Endothelial cell (in vitro differentiated cells): Measurements from ENCODE around the gene ZRANB1. TPM values are rescaled to one million over a fixed set of nuclear protein-coding genes. Genes with fewer than 3 reads are reported as not detected.

Experiments used
- DNase-seq: peaks from one replicate; pipeline ENCODE4 v3.0.0; 2021; ENCODE audit warnings: low spot score
- H3K27ac Mint-ChIP-seq: one replicate; pipeline ENCODE4 v1.8.0; 2021; ENCODE audit warnings: mixed read lengths, inconsistent platforms; ENCODE audit not compliant: unreplicated experiment
- H3K27me3 Mint-ChIP-seq: one replicate; pipeline ENCODE4 v1.8.0; 2021; ENCODE audit warnings: mild to moderate bottlenecking, moderate library complexity, mixed read lengths, inconsistent platforms; ENCODE audit not compliant: unreplicated experiment
- H3K36me3 Mint-ChIP-seq: one replicate; pipeline ENCODE4 v1.8.0; 2021; ENCODE audit warnings: mild to moderate bottlenecking, low read depth, mixed read lengths, inconsistent platforms; ENCODE audit not compliant: unreplicated experiment
- H3K4me1 Mint-ChIP-seq: one replicate; pipeline ENCODE4 v1.8.0; 2021; ENCODE audit warnings: mild to moderate bottlenecking, mixed read lengths, inconsistent platforms; ENCODE audit not compliant: unreplicated experiment
- H3K4me3 Mint-ChIP-seq: one replicate; pipeline ENCODE4 v1.8.0; 2021; ENCODE audit warnings: mild to moderate bottlenecking, mixed read lengths, inconsistent platforms; ENCODE audit not compliant: unreplicated experiment
- H3K9me3 Mint-ChIP-seq: one replicate; pipeline ENCODE4 v1.8.0; 2021; ENCODE audit warnings: mixed read lengths, inconsistent platforms; ENCODE audit not compliant: unreplicated experiment
- CTCF ChIP-seq: fragments of 200-600 bp; sonication (generic); IDR thresholded peaks from one replicate; pipeline ENCODE4 v1.5.0; 2021; ENCODE audit warnings: antibody characterized with exemption; ENCODE audit not compliant: unreplicated experiment
- total RNA-seq: library from RNA; stranded (reverse); fragmentation: NEBNext Ultra II Directional; extraction: Animal tissue kit (Norgen Biotek cat#: 25700); gene quantifications from one replicate; pipeline ENCODE4 v1.2.1, GENCODE V29; 2021; ENCODE audit not compliant: unreplicated experiment

The ZRANB1 gene
- total RNA-seq, 1 donor from 2014 or later = 22.4 TPM

- no peak for TF ChIP-seq CTCF
- no peak for DNase-seq
- Mint-ChIP-seq H3K4me1 (peaks cover 13% of the 10 kb centered on the region), H3K9me3 (no peaks in the 10 kb centered on the region), H3K4me3 (no peak overlapping the region), H3K27ac (no peak overlapping the region), H3K27me3 (peaks cover 2% of the 10 kb centered on the region), H3K36me3 (peaks cover 14% of the 10 kb centered on the region)
Measured at GRCh38 chr10:124977161-124977560, 35.2 kb downstream of the ZRANB1 start.

GRCh38 chr10:124977648-124978375 lies 35.9 kb downstream of the ZRANB1 start:
- peak overlapping the region; percentile 54 for H3K27ac Mint-ChIP-seq
- H3K4me3 Mint-ChIP-seq = peak overlapping the region; percentile 24
- H3K36me3 Mint-ChIP-seq = peaks cover 16% of the 10 kb centered on the region
- H3K9me3 Mint-ChIP-seq = no peaks in the 10 kb centered on the region
- peaks cover 14% of the 10 kb centered on the region for H3K4me1 Mint-ChIP-seq
- no peak for TF ChIP-seq CTCF
- no peak for DNase-seq
- peaks cover 3% of the 10 kb centered on the region for H3K27me3 Mint-ChIP-seq

- Mint-ChIP-seq H3K27ac (peak overlapping the region; percentile 54), H3K36me3 (peaks cover 20% of the 10 kb centered on the region), H3K4me1 (peaks cover 20% of the 10 kb centered on the region), H3K4me3 (no peak overlapping the region), H3K27me3 (peaks cover 5% of the 10 kb centered on the region), H3K9me3 (no peaks in the 10 kb centered on the region)
- no peak for TF ChIP-seq CTCF
- DNase-seq = no peak
Measured at GRCh38 chr10:124978376-124978725, 36.4 kb downstream of the ZRANB1 start.

- peaks cover 30% of the 10 kb centered on the region for H3K36me3 Mint-ChIP-seq
- H3K4me3 Mint-ChIP-seq = peak overlapping the region; percentile 61
- TF ChIP-seq CTCF = no peak
- H3K27me3 Mint-ChIP-seq = peaks cover 9% of the 10 kb centered on the region
- peaks cover 14% of the 10 kb centered on the region for H3K4me1 Mint-ChIP-seq
- DNase-seq = peak; percentile 35
- peak overlapping the region; percentile 91 for H3K27ac Mint-ChIP-seq
- no peaks in the 10 kb centered on the region for H3K9me3 Mint-ChIP-seq
Measured at GRCh38 chr10:124983321-124983720, 41.4 kb downstream of the ZRANB1 start.

GRCh38 chr10:124984376-124984775 lies 42.5 kb downstream of the ZRANB1 start:
- peak overlapping the region; percentile 63 for H3K27ac Mint-ChIP-seq
- H3K4me1 Mint-ChIP-seq = peaks cover 14% of the 10 kb centered on the region
- DNase-seq = no peak
- no peak overlapping the region for H3K4me3 Mint-ChIP-seq
- no peak for TF ChIP-seq CTCF
- H3K9me3 Mint-ChIP-seq = no peaks in the 10 kb centered on the region
- peaks cover 31% of the 10 kb centered on the region for H3K36me3 Mint-ChIP-seq
- peaks cover 9% of the 10 kb centered on the region for H3K27me3 Mint-ChIP-seq
